Mesodermal cell (in vitro differentiated cells): ENCODE measurements around the gene NKD2.
"Not testable (repeated sequence)": the region's sequence is repeated elsewhere in the genome, so short reads cannot be mapped to it uniquely, and the experiment has no call there.

ENCODE experiments used
- H3K27ac ChIP-seq: 2 replicates; pipeline ENCODE4 v1.7.0; 2013; ENCODE audit warnings: mild to moderate bottlenecking, low read depth, low read length, moderate library complexity; ENCODE audit not compliant: severe bottlenecking
- H3K36me3 ChIP-seq: 2 replicates; pipeline ENCODE4 v1.7.1; 2013; ENCODE audit warnings: mild to moderate bottlenecking, low read length, moderate library complexity; ENCODE audit not compliant: control insufficient read depth, insufficient read depth
- H3K4me1 ChIP-seq: one replicate; pipeline ENCODE4 v1.7.1; 2013; ENCODE audit warnings: mild to moderate bottlenecking, low read length; ENCODE audit not compliant: insufficient read depth, control insufficient read depth, poor library complexity, severe bottlenecking
- H3K4me3 ChIP-seq: 2 replicates; pipeline ENCODE4 v1.7.0; 2013; ENCODE audit warnings: low read length, control low read depth, mild to moderate bottlenecking; ENCODE audit not compliant: insufficient read depth, poor library complexity, severe bottlenecking; ENCODE audit errors: extremely low read depth
- H3K9me3 ChIP-seq: 2 replicates; pipeline ENCODE4 v1.7.1; 2013; ENCODE audit warnings: mild to moderate bottlenecking, low read length, moderate library complexity; ENCODE audit not compliant: control insufficient read depth
- WGBS, 2 experiments: methylation state at CpG; one replicate each; pipeline ENCODE4 v1.1.5; 2013; ENCODE audit warnings: missing lambda C conversion rate in 2 of 2; ENCODE audit not compliant: insufficient coverage in 2 of 2; 5-methylcytosine and 5-hydroxymethylcytosine counted together

The NKD2 gene

DNA sequence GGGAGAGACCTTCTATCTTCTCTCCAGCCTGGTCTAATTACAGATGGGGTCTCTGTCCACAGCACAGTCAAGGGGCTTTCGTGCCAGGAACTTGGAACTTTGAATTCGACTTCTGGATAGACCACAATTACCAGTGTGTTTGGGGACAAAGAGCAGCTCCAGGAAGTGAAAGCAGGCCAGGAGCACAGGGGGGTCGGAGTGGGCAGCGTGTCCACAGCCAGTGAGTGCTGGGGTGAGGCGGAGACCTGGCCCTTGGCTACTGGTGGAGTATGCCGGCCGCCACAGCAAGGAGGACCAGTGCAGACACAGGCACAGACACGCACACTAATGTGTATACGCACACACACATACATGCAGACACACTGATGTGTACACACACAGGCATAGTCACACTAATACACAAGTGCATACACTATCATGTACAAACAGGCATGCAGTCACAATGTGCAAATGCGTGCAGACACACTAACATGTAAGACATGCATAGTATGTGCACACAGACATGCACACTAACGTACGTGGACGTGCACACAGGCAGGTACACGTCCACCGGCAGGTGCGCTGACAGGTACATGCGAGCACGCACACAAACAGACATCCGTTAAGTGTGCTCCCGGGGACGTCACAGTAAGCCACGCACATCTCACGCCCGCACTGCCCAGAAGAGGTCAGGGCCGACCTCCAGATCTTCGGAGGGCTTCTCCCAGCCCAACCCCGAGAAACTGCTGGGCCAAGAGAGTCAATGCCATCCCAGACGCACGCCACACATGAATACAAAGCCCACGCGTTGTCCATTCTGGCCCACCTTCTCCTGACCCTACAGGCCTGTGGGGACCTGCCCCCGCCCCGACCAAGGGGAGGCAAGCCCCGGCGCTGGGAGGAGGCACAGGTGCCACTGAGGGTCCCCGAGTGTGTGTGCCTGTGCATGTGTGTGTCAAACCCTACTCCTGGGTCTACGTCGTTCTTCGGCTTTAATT, 46.5 kb downstream of the NKD2 start:
- Histone ChIP-seq H3K27ac (no peak overlapping the region), H3K4me3 (no peak overlapping the region), H3K9me3 (no peaks in the 10 kb centered on the region), H3K4me1 (no peaks in the 10 kb centered on the region), H3K36me3 (peaks cover 29% of the 10 kb centered on the region)
- 90 to 92% methylated on average over 36 to 37 of the region's 39 CpGs for WGBS, 2 experiments

DNA sequence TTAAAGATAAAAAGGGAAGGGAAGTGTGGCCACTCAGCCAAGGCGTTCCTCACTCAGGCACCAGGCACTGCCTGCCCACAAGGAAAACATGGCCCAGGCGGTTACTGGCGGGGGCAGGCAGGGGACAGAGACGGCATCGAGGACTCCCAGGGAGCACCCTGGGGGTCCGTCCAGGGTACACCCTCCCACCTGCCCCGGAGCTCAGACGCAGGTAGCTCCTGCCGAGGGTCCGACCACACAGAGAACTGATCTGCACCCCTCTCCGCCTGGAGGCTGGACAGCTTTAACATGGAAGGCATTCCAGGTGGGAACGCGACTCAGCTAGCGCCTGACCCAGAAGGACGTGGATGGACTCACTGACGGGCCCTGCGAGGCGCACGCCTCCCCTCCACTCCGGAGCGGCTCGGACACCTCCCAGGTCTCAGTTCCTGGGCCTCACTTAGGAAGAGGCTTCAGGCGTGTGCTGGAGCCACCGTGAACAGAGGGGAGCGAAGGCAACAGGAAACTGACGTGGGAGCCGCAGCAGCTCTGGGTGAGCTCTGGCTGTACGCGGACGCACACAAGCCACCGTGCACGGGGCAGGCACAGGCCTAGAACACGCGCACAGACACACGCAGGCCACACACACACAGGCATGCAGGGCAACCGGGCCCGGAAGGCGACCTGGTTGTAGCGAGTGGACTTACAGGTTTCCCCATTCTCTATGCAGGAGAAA, 47.5 kb downstream of the NKD2 start:
- Histone ChIP-seq H3K9me3 (no peaks in the 10 kb centered on the region), H3K4me3 (no peak overlapping the region), H3K36me3 (peaks cover 30% of the 10 kb centered on the region), H3K27ac (no peak overlapping the region), H3K4me1 (no peaks in the 10 kb centered on the region)
- WGBS, 2 experiments = 92 to 97% methylated on average over 39 of the region's 39 CpGs

DNA sequence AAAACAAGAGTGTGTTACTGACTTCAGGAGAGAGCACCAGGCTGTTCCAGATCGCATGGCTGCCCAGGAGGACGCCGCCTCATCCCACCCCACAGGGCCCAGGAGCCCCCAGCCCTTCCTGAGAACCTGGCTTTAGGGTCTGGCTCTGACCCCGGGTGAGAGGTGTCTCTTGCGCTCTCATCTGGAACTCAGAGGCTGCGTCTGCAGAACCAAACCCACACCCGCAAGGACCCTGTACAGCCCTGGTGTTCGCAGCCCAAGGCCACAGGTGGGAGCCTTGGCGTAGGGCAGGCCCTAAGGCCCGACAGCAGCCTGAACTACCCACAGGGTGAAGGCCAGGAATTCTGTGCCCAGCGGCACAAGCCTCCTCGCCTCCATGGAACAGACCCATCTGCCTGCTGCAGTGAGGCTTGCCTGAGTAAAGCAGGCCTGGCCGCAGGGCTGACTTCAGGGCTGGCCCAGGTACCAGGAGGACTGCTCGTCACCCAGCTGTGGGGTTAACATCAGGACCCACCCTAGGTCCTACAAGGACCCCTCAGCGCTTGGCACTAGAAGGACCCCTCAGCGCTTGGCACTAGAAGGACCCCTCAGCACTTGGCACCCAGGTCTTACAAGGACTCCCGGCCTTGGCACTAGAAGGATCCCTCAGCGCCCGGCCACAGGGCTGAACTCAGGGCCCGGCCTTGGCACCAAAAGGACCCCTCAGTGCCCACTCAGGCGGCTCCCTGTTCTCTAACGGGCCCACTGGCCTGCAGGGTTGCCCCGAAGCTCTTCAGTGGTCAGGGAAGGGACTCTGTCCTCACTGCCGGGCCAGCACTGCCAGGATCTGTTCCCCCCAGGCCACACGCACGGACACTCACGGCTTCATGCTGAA, 48.2 kb downstream of the NKD2 start:
- peaks cover 31% of the 10 kb centered on the region for H3K36me3 ChIP-seq
- H3K4me1 ChIP-seq = no peaks in the 10 kb centered on the region
- WGBS, 2 experiments = 89 to 91% methylated on average over 27 of the region's 27 CpGs
- no peaks in the 10 kb centered on the region for H3K9me3 ChIP-seq
- H3K4me3 ChIP-seq = no peak overlapping the region
- H3K27ac ChIP-seq = no peak overlapping the region

DNA sequence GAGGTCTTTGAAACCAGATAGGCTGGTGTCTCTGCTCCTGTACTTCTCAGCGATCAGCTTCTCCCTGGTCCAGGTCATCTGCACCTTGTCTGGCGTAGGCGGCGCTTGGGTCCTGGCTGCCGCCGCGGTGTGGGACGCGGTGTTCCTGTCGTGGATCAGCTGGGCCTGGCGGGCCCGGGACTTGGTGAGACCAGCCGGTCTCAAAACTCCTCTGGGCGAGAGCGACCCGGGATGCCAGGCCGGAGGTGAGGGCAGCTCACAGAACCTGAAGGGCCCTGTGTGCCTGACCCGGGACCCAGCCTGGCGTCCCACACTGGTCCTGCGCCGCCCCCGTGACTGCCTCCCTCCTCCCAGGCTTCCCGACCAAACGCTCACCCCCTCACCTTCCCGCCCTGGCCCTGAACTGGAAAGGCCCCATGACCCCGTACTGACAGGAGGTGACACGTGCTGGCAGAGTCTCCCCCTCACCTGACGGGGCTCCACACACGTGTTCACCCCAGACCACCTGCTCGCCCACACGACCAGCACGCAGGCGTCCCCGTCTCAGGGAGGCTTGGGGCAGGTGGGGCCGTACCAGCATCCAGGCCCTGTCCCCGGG, 49.0 kb downstream of the NKD2 start:
- 88 to 89% methylated on average over 33 to 35 of the region's 36 CpGs for WGBS, 2 experiments
- Histone ChIP-seq H3K4me3 (no peak overlapping the region), H3K4me1 (no peaks in the 10 kb centered on the region), H3K27ac (no peak overlapping the region), H3K36me3 (peaks cover 32% of the 10 kb centered on the region), H3K9me3 (no peaks in the 10 kb centered on the region)

DNA sequence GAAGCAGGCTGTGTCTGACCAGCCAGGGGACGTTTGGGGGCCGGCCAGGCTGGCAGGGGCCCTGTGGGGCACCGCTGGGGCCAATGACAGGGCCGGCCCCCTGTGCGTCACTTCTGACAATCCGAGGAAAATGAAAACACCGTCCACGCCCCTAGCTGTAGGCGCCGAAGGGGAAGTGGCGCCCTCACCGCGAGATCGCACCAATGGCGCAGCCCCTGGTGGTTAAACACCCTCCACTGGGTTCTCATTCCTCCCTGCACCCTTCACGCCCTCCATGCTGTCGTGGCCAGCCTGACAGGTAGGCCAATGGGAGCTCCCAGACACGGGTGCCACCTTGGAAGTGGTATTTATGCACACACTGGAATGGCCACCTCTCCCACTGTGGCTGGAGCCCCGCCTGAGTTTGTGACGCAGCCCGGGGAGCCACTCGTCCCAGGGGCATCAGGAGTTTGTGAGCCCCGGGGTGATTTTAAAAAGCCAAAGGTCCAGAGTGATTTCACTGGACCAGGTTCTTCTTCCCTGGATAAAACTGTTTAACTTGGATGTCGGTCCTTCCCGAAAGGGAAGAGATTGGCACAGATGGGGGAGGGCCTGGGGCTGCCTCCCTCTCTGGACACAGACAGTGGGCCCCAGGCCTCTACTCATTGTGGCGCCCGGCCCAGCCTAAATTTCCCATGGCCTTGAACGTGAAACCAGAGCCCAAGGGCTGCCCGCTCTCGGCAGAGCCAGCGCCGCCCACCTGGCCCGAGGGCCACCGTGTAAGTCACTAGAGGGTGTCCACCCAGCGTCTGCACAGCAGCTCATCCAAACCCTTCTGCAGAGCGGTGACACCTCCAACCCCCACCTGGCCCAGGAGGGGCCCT, 49.7 kb downstream of the NKD2 start:
- Histone ChIP-seq H3K36me3 (peaks cover 37% of the 10 kb centered on the region), H3K27ac (no peak overlapping the region), H3K4me3 (no peak overlapping the region), H3K9me3 (no peaks in the 10 kb centered on the region), H3K4me1 (no peaks in the 10 kb centered on the region)
- WGBS, 2 experiments = 94 to 95% methylated on average over 34 to 35 of the region's 36 CpGs

DNA sequence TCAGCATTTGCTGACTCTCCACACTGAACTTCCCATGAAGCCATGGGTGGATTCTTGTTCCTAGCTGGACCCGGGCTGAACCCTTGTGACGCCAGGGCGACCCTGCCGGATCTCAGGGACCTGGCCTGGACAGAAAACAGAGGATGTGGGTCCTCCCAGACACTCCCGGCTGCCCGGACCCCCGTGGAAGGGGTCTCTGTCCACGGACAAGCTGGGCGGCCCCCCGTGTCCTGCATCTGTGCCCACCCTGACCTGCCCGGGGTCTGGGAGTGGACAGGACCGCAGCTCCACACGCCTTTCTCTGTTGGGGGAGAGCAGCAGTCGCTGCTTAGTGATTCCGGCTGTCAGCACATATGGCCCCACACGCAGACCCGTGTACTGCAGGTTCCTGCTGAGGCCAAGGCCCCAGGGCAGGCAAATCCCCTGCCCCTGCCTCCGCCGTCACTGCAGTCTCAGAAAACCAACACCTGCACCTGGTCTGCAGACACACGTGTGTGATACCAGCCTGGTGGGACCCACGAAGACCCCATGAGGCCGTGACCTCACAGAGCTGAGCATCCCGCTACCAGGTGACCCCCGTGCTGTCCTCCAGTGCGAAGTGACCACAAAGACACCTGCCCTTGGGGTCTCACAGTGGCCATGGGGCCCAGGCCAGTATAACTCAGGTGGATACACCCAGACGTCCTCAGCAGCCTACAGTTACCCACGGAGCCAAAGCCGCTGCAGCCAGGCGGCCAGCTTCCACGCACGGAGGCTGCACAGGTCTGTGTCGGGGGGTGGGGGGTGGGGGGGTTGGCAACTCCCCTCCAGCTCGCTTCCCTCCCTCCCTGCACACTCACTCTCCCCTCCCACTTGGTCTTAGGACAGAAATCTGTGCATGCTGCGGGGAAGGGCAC, 50.6 kb downstream of the NKD2 start:
- H3K4me3 ChIP-seq = no peak overlapping the region
- no peaks in the 10 kb centered on the region for H3K4me1 ChIP-seq
- WGBS, 2 experiments = 92 to 97% methylated on average over 25 to 26 of the region's 34 CpGs
- H3K27ac ChIP-seq = no peak overlapping the region
- H3K9me3 ChIP-seq = no peaks in the 10 kb centered on the region
- H3K36me3 ChIP-seq = peaks cover 36% of the 10 kb centered on the region

DNA sequence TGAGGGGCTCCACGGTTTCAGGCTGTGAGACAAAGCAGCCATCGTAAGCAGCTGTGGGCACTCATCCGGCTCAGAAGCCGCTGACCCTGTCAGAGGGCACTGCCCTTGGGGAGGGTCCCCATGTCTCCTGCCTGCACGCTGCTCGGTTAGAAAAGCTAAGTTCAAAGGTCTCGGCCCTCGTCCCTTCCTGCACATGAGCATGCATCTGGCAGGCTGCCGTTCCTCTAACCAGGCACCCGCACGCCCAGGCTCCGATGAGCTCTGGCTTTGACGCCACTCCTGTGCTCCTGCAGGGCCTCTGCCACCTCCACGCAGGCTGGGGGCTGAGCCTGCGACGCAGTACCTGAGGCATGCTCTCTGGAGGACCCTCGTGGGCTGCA, 51.3 kb downstream of the NKD2 start:
- Histone ChIP-seq H3K4me1 (no peaks in the 10 kb centered on the region), H3K4me3 (no peak overlapping the region), H3K36me3 (peaks cover 33% of the 10 kb centered on the region), H3K27ac (no peak overlapping the region), H3K9me3 (no peaks in the 10 kb centered on the region)
- WGBS, 2 experiments = 91 to 92% methylated on average over 17 of the region's 17 CpGs

DNA sequence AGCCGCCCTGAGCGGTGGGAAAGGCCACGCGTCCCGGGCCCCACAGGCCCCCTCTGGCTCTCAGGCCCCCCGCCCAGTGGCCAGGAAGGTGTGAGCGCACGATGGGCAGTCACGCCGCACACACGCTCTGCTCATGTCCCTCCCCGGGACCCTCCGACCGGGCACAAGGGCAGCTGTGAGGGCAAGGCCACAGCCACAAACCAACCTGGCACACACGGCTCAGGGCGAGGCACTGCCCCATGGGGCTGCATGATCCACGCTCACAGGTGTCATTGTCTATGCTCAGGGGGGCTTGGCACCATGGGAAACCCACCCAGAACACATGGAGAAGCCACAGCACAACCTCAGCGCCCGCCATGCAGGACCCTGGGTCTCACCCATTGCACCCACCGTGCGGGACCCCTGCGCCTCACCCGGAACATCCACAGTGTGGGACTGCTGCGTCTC, 52.0 kb downstream of the NKD2 start:
- 82 to 83% methylated on average over 21 to 23 of the region's 24 CpGs for WGBS, 2 experiments
- peaks cover 28% of the 10 kb centered on the region for H3K36me3 ChIP-seq
- no peaks in the 10 kb centered on the region for H3K9me3 ChIP-seq
- H3K4me1 ChIP-seq = no peaks in the 10 kb centered on the region
- no peak overlapping the region for H3K27ac ChIP-seq
- no peak overlapping the region for H3K4me3 ChIP-seq

DNA sequence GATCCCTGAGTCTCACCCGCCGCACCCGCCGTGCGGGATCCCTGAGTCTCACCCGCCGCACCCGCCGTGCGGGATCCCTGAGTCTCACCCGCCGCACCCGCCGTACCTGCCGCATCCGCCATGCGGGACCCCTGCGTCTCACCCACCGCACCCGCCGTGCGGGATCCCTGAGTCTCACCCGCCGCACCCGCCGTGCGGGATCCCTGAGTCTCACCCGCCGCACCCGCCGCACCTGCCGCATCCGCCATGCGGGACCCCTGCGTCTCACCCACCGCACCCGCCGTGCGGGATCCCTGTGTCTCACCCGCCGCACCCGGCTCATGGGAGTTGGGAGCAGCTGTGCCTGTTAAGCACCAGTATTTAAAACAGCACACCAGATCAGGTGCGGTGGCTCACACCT, 52.7 kb downstream of the NKD2 start:
- not testable (repeated sequence) for H3K9me3 ChIP-seq, H3K4me1 ChIP-seq, H3K4me3 ChIP-seq, H3K27ac ChIP-seq
- 82 to 100% methylated on average over 1 to 11 of the region's 43 CpGs for WGBS, 2 experiments
- peaks cover 31% of the 10 kb centered on the region for H3K36me3 ChIP-seq
